Central memory CD8-positive, alpha-beta T cell (primary cell): Measurements from ENCODE around the gene RDH11.

Experiments used
- ATAC-seq: fragments of 150-1000 bp; cut with Tn5 transposase; replicated peaks from 2 replicates; pipeline ENCODE4 v1.10.0; 2022; ENCODE audit warnings: mild to moderate bottlenecking, moderate FRiP score, moderate number of reproducible peaks; ENCODE audit not compliant: poor library complexity, severe bottlenecking; ENCODE audit errors: extremely low read depth
- DNase-seq, 2 donors: peaks; one replicate each; pipeline ENCODE4 v3.0.0; 2021; ENCODE audit warnings: low spot score in 2 of 2
- H3K27ac Mint-ChIP-seq: one replicate; pipeline ENCODE4 v1.8.0; 2022; ENCODE audit warnings: low read depth, mild to moderate bottlenecking, moderate library complexity, mixed read lengths
- H3K27me3 Mint-ChIP-seq: one replicate; pipeline ENCODE4 v1.8.0; 2022; ENCODE audit warnings: mixed read lengths
- H3K36me3 Mint-ChIP-seq: one replicate; pipeline ENCODE4 v1.8.0; 2022; ENCODE audit warnings: mild to moderate bottlenecking, moderate library complexity, mixed read lengths; ENCODE audit not compliant: insufficient read depth
- H3K4me1 Mint-ChIP-seq: one replicate; pipeline ENCODE4 v1.8.0; 2022; ENCODE audit warnings: mixed read lengths
- H3K4me3 Mint-ChIP-seq: one replicate; pipeline ENCODE4 v1.8.0; 2022; ENCODE audit warnings: mild to moderate bottlenecking, moderate library complexity, mixed read lengths
- H3K9me3 Mint-ChIP-seq: one replicate; pipeline ENCODE4 v1.8.0; 2022; ENCODE audit warnings: mixed read lengths

The RDH11 gene

DNA sequence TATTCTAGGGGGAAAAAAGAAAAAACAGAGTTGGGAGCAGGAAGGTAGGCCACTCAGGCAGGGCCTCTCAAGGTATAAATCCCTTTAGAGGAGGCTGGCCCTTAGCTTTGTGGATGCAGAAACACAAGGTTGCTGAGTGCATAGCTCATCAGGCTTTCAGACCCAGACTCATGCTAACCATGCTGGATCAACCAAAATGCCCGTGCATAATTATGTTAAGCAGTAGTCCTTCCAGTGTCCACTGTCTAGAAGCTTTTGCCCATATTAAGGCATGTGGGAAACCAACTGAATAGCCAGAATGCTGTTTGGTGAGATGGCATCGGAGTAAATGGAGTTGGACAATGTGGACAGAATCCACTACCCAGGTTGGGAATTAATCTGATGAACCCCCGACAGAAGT, 56.9 kb downstream of the RDH11 start:
- H3K27me3 Mint-ChIP-seq = no peaks in the 10 kb centered on the region
- H3K9me3 Mint-ChIP-seq = no peaks in the 10 kb centered on the region
- no peak overlapping the region for H3K27ac Mint-ChIP-seq
- H3K4me1 Mint-ChIP-seq = peaks cover 5% of the 10 kb centered on the region
- H3K4me3 Mint-ChIP-seq = no peak overlapping the region
- DNase-seq (no peak), ATAC-seq (no peak)
- H3K36me3 Mint-ChIP-seq = no peaks in the 10 kb centered on the region

DNA sequence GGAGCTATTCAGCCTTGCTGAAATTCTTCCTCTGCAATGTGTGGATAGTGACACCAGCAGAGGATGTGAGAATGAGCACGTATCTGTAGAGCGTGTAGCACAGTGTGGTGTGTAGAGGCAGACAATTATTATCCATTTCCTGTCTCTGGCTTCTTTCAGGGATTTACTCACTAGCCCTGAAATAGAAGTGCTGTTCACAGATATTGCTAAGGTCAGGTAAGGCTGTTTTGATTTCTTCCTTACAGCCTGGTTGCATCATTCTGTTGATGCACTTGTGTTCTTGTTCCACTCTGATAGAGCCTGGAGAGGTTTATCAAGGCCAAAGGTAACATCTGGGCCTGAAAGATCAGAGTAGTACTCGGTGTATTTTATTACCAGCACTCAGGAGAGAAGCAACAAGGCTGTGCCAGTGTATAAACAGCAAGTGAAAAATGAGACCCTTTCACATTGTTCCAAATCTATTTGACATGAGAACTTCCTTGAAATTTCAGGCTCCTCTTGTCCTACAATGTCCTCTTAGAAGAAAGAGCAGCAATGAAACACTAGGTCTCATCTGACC, 59.1 kb downstream of the RDH11 start:
- H3K4me1 Mint-ChIP-seq = no peaks in the 10 kb centered on the region

DNA sequence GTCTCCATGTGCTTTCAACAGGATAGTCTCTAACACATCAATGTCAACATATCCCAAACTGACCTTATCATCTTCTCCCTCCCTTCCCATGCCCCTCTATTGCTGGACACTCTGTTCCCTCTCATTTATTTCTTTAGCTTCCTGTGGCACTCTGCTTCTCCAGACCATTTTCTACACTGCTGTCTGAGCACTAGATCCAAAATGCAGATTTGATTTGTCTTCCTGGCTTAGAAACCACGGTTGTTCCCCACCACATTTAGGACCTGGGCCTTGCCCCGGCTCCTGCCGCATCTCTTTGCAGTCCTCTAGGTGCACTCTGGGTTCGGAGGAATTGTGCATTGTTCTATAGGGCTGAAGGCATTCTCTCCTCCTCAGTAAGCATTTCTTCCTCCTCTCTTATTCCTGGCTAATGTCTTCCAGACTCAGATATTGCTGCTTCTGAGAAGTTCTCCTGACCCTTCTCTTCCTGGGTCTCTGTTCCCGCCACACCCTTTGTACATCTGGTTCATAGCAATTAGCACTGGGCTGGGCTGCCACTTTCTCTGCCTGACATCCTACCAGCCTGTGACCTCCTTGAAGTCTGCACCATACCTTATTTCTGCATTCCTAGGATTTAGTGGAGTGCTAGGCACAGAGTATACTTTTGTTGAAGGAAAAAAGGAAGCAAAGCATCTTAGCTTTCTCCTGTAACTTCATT, 62.0 kb downstream of the RDH11 start:
- Mint-ChIP-seq H3K36me3 (no peaks in the 10 kb centered on the region), H3K9me3 (no peaks in the 10 kb centered on the region), H3K4me1 (no peaks in the 10 kb centered on the region)

More for the DNA sequence above, 59.1 kb downstream of the RDH11 start:
- no peaks in the 10 kb centered on the region for H3K9me3 Mint-ChIP-seq
- ATAC-seq (no peak), DNase-seq (no peak)
- no peak overlapping the region for H3K27ac Mint-ChIP-seq
- no peak overlapping the region for H3K4me3 Mint-ChIP-seq
- H3K27me3 Mint-ChIP-seq = no peaks in the 10 kb centered on the region
- H3K36me3 Mint-ChIP-seq = no peaks in the 10 kb centered on the region

DNA sequence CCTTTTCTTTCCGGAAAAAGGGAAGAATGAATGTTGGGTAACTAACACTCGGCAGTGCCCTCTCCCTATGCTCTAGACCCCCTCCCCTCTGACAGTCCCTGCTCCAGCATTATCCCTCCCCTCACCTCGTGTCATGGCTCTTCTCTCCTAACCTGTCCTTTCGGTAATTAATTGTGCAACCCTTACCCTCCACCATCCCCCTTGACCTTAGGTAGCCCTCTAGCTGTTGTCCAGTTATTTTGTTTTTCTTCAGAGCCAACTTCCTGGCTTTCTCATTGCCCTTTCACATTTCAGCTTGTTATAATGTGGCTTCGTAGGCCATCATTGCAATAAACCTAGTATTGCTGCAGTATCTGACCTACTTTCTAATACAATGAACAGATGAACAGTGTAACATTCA, 64.6 kb downstream of the RDH11 start:
- no peak overlapping the region for H3K27ac Mint-ChIP-seq
- H3K4me3 Mint-ChIP-seq = no peak overlapping the region
- no peaks in the 10 kb centered on the region for H3K4me1 Mint-ChIP-seq
- no peaks in the 10 kb centered on the region for H3K27me3 Mint-ChIP-seq
- DNase-seq = no peak
- no peak for ATAC-seq
- H3K36me3 Mint-ChIP-seq = peaks cover 2% of the 10 kb centered on the region
- no peaks in the 10 kb centered on the region for H3K9me3 Mint-ChIP-seq

More for the DNA sequence above, 62.0 kb downstream of the RDH11 start:
- DNase-seq (no peak), ATAC-seq (no peak)
- Mint-ChIP-seq H3K4me3 (no peak overlapping the region), H3K27ac (no peak overlapping the region), H3K27me3 (no peaks in the 10 kb centered on the region)

DNA sequence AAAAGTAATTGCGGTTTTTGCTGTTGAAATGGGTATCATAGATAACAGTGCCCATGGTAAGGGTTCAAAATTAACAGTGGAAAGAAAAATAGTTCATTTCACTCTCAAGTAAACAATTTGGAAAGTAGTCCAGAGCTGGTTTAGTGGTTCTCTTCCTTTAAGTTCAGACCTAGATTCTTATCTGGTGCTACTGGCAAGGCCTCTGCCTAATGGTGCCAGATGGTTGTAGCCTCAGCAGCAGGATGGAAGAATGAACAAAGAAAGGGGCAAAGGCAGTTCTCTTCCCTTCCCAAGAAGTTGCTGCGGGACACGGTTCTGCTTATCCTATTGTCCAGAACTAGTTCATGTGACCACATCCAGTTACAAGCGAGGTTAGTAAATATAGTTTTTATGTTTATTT, 65.4 kb downstream of the RDH11 start:
- no peak for DNase-seq
- H3K27me3 Mint-ChIP-seq = no peaks in the 10 kb centered on the region

DNA sequence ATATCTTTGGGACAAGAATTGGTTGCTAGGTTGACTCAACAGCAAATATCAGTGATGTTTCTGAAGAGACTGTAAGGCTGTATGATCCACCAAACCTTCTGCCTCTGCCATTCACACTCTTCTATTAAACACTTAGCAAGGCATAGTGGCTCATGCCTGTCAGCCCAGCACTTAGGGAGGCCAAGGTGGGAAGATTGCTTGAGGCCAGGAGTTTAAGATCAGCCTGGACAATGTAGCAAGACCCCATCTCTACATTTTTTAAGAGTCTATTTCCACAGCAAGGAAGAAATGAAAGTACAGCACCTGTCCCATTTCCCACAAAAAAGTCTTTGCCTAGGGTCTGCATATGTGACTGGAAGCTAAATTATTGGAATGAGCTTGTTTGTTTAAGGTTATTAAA, 68.0 kb downstream of the RDH11 start:
- H3K36me3 Mint-ChIP-seq = peaks cover 2% of the 10 kb centered on the region
- no peaks in the 10 kb centered on the region for H3K9me3 Mint-ChIP-seq
- no peak for ATAC-seq
- no peak overlapping the region for H3K27ac Mint-ChIP-seq
- no peak for DNase-seq
- H3K27me3 Mint-ChIP-seq = peaks cover 8% of the 10 kb centered on the region
- H3K4me3 Mint-ChIP-seq = no peak overlapping the region
- no peaks in the 10 kb centered on the region for H3K4me1 Mint-ChIP-seq

More for the DNA sequence above, 65.4 kb downstream of the RDH11 start:
- H3K4me3 Mint-ChIP-seq = no peak overlapping the region
- H3K36me3 Mint-ChIP-seq = peaks cover 2% of the 10 kb centered on the region
- no peak for ATAC-seq
- H3K27ac Mint-ChIP-seq = no peak overlapping the region
- no peaks in the 10 kb centered on the region for H3K9me3 Mint-ChIP-seq
- H3K4me1 Mint-ChIP-seq = no peaks in the 10 kb centered on the region
